GM18868 (cell line): ENCODE measurements around the gene SH3RF1.

ENCODE experiments used
- ATAC-seq: cut with Tn5 transposase; IDR thresholded peaks from one replicate; pipeline ENCODE4 v1.9.1; 2021; ENCODE audit warnings: mild to moderate bottlenecking, moderate library complexity; ENCODE audit not compliant: unreplicated experiment

The SH3RF1 gene

DNA sequence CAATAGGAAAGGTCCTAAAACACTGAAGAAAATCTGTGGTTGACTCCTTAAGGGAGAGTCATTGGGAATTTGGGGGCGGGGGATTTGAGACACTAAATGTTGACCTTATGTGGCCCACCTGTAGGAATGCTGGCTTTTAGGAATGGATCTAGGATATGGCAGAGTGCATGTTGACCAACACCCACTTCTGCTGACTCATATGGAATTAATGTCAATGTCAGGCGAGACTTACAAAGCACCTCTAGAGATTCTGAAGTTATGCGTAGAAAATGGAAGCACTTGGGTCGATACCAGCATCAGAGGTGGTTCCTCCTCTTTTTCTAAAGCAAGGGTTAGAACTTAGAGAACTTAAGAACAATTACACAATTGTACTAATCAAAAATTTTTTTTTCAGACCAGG is 160.1 kb downstream of the SH3RF1 start:
- ATAC-seq = no peak

DNA sequence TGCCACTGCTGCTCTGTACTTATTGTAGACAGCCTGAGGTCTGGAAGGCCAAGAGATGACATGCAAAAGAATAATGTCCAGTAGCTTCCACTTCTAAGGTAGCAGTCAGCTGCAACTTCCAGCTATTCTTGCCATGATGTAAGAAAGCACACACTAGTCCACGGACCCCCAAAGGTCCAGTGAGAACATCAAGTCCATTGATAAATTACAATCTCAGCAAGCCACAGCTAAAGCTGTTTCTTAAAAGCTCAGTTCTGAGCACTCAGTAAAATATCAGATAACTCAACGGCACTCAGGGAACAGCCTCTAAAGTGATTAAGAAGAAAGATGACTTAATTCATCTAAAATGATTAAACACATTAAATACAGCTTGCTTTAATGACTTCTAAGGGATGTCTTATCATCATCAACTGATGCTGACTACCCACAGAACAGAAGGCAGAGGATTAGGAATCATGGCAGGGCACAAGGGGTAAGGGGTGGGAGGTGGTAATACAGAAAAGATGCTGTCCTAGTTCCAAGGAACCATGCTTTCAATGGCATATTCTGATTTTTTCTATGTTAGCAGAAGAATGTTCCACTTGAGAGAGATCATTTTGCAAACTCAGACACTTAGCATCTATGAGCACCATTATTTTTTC is 161.6 kb downstream of the SH3RF1 start:
- ATAC-seq = no peak

DNA sequence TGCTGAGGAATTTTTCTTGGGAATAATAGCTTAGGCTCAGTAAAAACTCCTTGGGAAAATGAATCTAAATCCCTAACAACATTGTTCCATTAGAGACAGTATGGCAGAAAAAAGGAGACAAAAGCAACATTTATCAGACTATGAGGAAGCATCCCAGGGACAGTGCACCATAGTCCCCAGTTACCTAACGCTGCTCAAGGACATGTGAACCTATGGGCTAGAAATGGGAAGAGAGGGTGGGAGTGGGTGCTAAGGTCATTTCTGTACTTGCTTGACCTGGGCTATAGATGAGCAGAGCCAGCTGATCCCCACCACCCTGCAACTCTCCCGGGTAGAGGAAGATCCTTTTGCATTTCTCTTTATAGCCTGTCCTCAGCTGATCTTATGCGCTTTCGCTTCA is 162.5 kb downstream of the SH3RF1 start:
- no peak for ATAC-seq

DNA sequence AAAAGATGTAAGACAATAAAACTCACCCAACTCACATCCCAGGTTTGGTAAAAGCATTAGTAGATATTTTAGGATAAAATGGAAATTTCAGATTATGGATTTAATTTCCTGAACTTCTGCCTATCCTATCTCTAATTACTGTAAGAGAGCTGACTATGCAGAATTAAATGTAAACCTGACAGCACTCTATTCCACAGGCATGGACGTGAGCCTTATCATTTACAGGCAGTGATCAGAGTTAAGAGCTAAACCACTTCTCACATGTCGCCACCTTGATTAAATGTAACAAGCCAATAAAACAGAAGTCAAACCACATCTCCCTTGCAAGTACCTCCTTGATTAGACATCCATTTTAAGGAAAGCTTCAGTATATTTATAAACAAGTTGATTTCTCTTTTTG is 163.2 kb downstream of the SH3RF1 start:
- ATAC-seq = no peak

DNA sequence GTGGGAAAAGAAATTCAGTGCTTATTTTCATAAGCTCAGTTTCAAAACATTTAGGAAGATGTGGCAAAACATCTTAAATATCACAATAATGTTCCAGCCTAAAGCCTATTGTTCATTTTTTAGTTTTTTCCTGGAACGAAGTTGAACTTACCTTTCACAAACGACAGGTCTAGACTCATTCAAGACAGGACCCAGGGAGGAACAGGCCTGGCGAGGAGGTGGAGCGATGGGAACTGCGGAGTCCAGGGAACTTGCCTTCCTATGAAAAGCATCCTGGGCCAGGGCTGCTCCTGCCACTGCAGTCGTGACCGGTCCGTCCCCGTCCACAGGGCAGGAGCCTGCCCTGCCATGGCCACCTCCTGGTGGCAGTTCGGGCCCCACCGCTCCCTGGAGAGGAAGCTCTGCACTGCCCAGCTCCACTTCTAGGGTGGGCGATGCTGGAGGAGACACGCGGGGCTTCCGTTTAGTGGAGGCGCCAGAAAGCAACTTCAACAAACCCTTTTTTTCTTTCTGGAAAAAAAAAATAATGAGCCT is 164.0 kb downstream of the SH3RF1 start:
- no peak for ATAC-seq

DNA sequence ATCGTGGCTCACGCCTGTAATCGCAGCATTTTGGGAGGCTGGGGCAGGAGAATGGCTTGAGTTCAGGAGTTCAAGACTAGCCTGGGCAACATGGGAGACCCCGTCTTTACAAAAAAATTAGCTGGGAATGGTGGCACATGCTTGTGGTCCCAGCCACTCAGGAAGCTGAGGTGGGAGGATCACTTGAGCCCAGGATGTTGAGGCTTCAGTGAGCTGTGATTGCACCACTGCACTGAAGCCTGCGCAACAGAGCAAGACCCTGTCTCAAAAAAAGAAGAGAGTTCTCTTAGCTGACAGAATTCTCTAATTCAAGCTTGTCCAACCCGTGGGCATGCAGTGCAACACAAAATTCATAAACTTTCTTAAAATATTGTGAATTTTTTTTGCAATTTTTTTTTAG is 165.1 kb downstream of the SH3RF1 start:
- no peak for ATAC-seq

DNA sequence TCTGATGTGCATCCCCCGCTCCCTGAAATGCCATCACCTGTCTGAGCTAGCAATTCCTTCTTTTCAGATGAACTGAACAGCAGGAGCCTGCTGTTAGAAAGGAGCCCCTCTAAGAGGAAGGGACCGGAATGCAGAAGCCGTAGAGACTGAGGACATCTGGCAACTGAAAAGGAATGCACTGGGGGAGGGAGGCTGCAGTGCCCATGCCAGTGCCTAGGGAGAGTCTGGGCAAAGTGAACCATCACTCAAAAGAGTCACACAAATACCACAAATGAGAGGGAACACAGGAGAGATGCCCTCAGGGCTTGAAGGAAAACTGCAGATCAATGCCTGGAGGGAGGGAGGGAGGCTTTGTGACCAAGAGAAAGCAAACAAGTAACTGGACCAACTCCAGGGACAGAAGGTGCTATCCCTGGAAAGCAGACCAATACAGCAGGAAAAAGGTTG is 166.8 kb downstream of the SH3RF1 start:
- no peak for ATAC-seq

DNA sequence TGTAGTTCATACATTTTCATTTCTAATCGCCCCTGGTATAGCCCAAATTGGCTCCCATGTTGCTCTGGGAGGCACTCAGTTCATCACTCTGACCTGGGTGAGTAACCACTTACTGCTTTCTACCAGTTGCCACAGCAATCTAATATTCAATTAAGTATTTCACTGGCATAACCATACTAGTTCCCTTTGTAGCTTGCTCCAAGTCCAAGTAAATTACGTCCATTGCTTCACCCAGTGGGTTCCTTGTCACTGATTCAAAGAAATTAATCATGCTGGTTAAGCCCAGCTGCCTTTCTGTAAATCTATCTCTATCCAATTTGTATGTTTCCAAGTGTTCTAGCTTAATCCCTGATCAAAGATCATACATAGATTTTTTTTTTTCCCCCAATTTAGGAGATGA is 168.7 kb downstream of the SH3RF1 start:
- no peak for ATAC-seq

DNA sequence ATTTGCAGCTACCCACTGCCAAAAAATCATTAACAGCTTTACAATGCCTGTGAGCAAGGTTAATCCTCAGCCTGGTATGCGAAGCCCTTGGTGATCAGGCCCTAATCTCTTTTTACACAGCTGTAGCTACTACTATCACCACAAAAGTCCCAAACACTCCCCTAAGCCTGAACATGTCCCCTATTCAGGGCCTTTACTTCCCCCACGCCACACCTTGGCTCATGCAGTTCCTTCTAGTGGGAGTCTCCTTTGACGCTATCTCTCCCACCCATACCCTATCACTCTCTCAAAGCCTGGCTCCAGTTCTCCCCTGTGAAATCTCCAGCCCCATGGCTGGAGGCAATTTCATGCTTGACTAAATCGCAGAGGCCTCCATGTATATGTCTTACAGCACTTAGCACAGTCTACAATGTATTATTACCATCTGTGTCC is 170.1 kb downstream of the SH3RF1 start:
- no peak for ATAC-seq

DNA sequence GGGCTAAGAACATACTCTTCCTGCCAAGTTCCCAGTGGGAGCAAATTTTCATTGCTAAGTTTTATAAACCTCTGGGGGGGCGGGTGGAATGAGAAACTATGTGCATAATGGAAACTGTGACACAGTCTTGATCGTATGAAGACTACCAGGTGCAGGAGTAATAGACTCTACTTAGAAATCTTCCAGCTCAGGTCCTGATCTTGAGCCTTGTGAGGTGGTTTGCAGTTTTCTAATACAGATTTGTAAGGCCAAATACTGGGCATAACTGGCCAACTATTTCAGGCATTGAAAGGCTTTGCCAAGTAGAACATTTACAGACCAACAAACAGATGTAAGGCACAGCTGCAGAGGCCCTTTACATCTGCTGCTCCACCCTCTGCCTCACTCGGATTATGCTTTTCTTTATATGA is 171.0 kb downstream of the SH3RF1 start:
- no peak for ATAC-seq

DNA sequence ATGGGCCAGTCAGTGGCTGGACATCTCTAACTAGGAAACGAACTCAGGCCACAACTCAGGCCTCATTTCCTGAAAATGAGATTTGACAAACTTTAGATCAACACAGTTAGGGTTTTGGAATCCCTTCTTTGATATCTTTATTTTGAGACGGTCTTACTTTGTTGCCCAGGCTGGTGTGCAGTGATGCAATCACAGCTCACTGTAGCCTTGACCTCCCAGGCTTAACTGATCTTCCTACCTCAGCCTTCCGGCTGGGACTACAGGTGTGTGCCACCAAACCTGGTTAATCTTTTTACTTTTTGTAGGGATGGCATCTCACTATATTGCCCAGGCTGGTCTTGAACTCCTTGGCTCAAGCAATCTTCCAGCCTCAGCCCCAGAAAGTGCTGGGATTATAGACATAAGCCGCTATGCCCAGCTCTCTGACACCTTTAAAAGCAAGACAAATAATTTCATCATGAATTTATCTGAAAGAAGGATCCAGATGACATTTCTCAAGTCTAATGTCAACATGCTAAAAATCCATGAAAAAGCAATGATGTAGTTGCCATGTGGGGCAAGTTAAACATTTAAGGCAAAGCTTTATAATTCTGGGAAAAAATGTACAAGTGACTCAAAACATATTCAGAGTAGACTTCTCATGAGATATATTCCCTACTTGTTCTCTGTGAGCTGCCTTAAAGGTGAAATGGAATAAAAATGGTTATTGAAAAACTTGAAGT is 171.6 kb downstream of the SH3RF1 start:
- peak; percentile 1 for ATAC-seq

DNA sequence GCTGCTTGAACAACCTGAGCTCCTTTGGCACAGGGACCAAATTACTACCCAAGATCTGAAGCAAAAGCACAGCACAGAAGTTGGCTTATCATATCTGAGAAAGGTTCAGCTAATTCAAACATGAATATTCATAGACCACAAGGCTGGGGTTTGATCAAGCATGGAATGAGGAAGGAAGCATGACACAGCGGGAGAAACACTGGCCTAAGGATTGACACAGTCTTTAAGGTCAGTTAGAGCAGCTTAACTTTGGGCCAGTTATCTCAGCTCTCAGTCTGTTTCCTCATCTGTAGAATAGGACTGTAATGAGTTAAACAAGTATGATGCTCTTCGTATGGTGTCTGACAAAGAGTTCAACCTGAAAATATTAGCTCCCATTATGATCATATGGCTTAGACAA is 172.2 kb downstream of the SH3RF1 start:
- ATAC-seq = peak; percentile 52

DNA sequence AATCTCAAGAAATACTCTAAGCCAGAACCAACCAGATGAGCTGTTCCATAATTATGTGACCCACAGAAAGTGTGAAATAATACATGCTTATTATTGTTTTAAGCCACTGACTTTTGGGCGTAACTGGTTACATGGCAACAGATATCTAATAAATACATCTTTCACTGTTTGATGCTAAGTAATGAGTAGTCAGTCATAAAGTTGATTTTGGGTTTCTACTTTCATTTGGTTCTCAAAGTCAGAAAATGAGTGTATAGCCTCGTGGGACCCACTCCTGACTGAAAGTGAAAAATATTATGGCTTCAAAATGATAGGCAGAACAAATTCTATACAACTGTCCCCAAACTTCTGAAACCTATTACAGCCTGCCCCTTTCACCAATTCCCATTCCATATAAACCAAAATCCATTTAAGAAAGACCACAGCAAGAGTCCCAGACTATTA is 172.7 kb downstream of the SH3RF1 start:
- ATAC-seq = peak; percentile 76

DNA sequence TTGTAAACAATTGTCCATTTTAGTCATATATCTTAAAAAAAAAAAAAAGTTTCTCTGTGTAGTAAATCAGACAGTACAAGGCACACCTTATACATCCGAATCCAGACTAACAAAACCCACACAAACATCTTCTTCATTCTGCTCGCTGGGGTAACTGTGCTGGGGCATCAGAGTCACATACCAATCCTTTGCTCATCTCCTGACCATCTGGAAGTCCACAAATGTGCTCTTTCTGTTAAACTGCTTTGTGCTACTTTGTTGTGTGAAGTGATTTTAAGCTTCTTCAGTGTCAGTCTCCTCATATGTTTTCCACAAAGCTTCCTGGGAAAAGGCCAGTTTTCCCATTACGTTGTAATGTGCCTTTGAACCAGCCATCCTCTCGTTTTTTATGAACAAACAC is 174.5 kb downstream of the SH3RF1 start:
- no peak for ATAC-seq

DNA sequence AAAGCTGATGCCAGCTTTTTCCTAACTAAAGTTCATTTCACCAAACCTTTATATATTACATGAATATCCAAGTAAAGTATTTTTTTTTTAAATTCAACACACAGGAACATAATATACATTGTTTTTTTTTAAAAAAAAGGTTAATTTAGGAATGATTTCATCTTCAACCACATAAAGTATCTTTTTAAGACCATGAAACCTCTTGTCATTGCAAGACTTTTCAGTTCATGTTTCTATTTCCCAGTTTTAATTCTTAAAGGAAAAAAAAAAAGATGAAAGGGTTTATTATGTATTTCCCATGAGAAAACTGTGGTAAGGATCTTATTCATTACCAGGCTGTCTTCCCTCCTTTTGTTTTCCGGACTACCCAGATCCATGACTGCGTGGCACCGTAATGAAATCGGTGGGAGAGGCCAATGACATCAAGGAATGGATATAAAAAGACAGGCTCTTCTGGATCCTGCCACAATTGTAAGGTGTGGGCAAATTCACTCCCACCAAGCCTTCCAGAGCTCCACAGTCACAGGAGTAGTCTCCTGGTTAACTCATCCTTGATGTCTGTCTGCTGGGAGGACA is 176.0 kb downstream of the SH3RF1 start:
- ATAC-seq = no peak

DNA sequence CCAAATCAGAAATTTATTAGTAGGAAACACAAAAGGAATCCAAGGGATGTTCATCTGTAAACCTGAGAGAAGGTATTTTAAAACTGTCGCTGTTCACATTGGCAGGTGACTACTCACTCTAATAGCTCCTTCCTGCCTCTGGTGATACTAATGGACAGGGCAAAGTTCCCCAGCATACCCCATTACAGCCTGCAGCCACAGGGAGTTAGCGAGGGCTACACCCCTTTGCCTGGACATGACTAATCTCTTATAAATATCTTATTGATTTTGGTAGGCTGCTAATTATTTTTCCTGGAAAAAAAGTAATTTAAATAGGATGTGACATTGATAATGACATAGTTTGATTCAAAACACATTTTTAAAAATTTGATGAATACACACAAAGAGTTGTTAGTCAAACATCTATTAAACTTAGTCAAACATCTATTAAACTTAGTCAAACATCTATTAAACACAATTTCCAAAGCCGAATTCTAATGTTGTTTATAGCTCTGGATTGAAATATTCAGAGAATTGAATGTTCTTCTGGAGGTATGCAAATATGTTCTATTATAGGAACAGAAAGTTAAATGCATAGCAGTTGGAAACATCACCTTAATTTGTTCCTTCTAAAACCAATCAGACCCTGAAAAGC is 177.8 kb downstream of the SH3RF1 start:
- no peak for ATAC-seq

DNA sequence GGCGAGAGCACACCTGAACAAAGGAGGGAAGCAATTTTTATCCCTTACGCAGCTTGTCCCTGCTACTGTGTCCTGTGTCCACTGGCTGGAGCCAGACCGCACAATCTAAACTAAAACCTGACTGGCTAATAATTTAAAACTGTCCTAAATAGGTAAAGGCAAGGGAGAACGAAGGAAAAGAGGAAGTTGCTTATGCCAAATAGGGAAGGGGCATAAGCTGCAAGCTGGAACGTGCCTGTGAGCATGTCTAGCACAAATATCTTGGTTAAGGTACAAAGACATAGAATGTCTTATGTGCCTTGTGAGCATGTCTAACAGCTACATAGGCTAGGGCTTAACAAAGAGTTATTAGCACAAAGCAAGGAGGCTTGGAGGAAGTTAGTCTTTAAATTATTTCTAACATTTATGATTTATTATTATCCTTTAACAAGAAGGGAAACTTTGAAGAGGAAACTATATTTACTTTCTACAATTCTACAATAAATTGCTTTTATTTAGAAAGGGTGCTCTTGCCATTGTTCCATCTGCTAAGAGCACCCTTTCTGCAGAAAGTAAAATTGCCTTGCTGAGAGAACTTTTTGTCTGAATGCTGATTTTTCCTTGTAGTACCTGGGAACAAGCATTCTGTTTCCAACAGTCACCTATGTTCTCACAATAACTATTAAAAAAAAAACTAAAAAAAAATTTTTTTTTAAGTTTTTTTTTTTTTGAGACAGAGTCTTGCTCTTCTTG is 180.1 kb downstream of the SH3RF1 start:
- no peak for ATAC-seq

DNA sequence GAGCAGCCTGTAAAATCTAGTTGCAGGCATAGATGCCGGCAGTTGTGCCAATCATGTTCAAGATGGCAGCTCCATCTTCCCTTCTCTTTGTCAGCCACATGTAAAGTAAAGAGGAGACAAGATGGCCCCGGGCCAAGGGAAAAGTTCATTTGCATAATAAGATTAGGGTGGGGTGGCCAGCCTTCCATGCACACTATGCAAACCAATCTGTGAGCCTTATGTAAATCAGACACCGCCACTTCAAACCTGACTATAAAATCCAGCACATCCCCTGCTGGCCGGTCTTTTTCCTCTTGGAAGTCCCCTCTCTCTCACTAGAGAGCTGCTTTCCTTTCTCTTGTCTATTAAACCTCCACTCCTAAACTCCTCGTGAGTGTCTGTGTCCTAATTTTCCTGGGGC is 181.8 kb downstream of the SH3RF1 start:
- ATAC-seq = no peak

DNA sequence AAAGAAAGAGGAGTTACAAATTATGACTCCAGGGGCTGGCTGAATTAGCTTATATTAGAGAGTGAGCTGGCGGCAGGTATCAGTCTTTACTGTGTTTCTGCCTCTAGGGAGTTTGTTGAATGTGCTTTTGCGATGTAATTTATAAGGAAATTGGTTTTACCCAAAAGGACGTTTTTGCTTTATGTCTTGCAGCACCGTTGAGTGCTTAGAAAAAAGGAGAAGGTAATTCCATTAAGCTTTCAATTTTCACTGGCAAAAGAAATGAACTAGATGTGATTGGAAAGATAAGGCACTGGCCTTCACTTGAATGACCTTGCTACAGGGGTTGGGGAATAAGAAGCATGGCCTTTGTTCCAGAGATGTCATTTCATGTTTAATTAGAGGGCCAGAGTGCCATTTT is 185.8 kb downstream of the SH3RF1 start:
- ATAC-seq = no peak

DNA sequence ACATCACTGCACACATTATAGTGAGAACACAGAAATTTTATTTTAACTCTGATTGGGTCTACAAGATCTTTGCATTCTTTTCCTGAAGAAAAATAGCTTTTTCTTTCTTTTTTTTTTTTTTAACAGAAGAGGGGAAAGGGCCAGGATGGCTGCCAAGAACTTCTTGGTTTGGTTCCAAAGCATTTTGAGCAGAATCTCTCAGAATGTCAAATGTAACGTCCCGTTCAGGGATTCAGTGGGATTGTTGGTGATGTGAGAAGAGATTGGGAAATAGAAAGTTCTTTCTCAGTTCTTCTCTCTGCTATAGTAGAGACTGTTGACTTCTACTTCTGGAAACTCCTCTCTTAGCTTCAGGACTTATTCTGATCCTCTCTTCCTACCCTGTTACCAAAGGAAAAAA is 189.8 kb downstream of the SH3RF1 start:
- no peak for ATAC-seq
